H1 (cell line): ENCODE measurements around the gene GRIN2B. TPM values are rescaled to one million over a fixed set of nuclear protein-coding genes. Genes with fewer than 3 reads are reported as not detected.

Experiments used
- polyA plus RNA-seq, 7 experiments: library from polyadenylated mRNA; depleted of rRNA in 3 of 7; stranded (reverse) in 5 of 7; unstranded in 2 of 7; fragments of >200 nt in 5 of 7; fragments of 200-250 nt in 2 of 7; gene quantifications; 1 replicate in 5 of 7; 2 replicates in 1 of 7; 4 replicates in 1 of 7; pipeline versions ENCODE4 v1.2.1 to v1.2.3, GENCODE V29; 2011 to 2013; ENCODE audit warnings: missing spikeins in 2 of 7, mixed read lengths in 2 of 7
- total RNA-seq: library from RNA; stranded (reverse); fragmentation: NEBNext Ultra II Directional; extraction: Animal tissue kit (Norgen Biotek cat#: 25700); gene quantifications from 2 replicates; pipeline ENCODE4 v1.2.1, GENCODE V29; 2021
- TF ChIP-seq, protein P1 (sequence below): IDR thresholded peaks from 2 replicates; pipeline ENCODE4 v1.6.1; 2012; ENCODE audit warnings: low read length, inconsistent platforms

Gene GRIN2B
- total and polyA plus RNA-seq, 2 of the 8 experiments (the other 6 are each of a cell fraction or from before 2014, with no cell fraction given), result 0.68 to 3.2 TPM

DNA sequence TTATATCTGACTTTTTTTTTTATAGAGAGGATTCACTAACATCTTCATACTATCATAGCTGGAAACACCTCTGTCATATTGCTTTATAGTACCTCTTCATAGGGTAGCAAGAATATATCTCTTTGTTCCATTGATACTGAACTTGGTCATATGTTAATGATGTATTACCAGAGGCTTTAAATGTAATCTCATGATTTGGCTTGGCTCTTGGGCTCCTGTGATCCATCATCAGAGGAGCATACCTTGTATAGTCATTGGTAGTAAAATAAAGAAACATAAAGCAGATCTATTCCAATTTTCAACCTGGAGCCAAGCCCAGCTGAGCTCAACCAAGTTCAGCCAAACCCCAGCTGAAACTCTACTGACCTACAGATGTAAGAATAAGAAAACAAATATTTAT lies 43.2 kb upstream of the GRIN2B start (continued):
- TF ChIP-seq, protein P1, sequence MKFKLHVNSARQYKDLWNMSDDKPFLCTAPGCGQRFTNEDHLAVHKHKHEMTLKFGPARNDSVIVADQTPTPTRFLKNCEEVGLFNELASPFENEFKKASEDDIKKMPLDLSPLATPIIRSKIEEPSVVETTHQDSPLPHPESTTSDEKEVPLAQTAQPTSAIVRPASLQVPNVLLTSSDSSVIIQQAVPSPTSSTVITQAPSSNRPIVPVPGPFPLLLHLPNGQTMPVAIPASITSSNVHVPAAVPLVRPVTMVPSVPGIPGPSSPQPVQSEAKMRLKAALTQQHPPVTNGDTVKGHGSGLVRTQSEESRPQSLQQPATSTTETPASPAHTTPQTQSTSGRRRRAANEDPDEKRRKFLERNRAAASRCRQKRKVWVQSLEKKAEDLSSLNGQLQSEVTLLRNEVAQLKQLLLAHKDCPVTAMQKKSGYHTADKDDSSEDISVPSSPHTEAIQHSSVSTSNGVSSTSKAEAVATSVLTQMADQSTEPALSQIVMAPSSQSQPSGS, result no peak
